ENCODE measurements around the gene GIMAP8.

Gene GIMAP8

GRCh38 chr7:150450491-150451001 is at the start of gene GIMAP8:
GIMAP8 (plus strand) TSS chr7:150450630; CDS start chr7:150466699, 16,069 bp downstream.
- DNase-seq = peak; percentile 67

GRCh38 chr7:150400788-150401423 is 49.5 kb upstream of the GIMAP8 start:
- no peak for DNase-seq

GRCh38 chr7:150401424-150401790 is 49.0 kb upstream of the GIMAP8 start:
- no peak for DNase-seq

- DNase-seq = no peak
These were observed 48.4 kb upstream of the GIMAP8 start for GRCh38 chr7:150401861-150402631.

GRCh38 chr7:150402671-150403321 is 47.6 kb upstream of the GIMAP8 start:
- DNase-seq = no peak

GRCh38 chr7:150403376-150404171 is 46.9 kb upstream of the GIMAP8 start:
- DNase-seq = no peak

GRCh38 chr7:150404172-150404804 is 46.1 kb upstream of the GIMAP8 start:
- peak in 1 of 2 donors; percentile 42 for DNase-seq

- DNase-seq = peak; percentile 83 to 86
These were observed 45.4 kb upstream of the GIMAP8 start for GRCh38 chr7:150404805-150405583.

- DNase-seq = no peak
These were observed 44.7 kb upstream of the GIMAP8 start for GRCh38 chr7:150405584-150406311.

GRCh38 chr7:150406312-150406566 is 44.2 kb upstream of the GIMAP8 start:
- DNase-seq = no peak

GRCh38 chr7:150406567-150407421 is 43.6 kb upstream of the GIMAP8 start:
- DNase-seq = peak; percentile 45 to 46

- DNase-seq = no peak
These were observed 42.6 kb upstream of the GIMAP8 start for GRCh38 chr7:150407588-150408392.

GRCh38 chr7:150408393-150409299 is 41.8 kb upstream of the GIMAP8 start:
- DNase-seq = peak in 1 of 2 donors; percentile 81

GRCh38 chr7:150409300-150410030 is 41.0 kb upstream of the GIMAP8 start:
- DNase-seq = no peak

- DNase-seq = no peak
These were observed 40.3 kb upstream of the GIMAP8 start for GRCh38 chr7:150410131-150410530.

GRCh38 chr7:150410680-150411346 is 39.6 kb upstream of the GIMAP8 start:
- no peak for DNase-seq

GRCh38 chr7:150411606-150412005 is 38.8 kb upstream of the GIMAP8 start:
- no peak for DNase-seq

Data from CD4-positive, alpha-beta T cell treated with Interleukin-1 beta for 1 hour (primary cell).